Smooth muscle cell of the coronary artery (primary cell): ENCODE measurements around the gene NGLY1. TPM values are rescaled to one million over a fixed set of nuclear protein-coding genes. Genes with fewer than 3 reads are reported as not detected.

Experiments used
- total RNA-seq: library from RNA; depleted of rRNA; stranded (reverse); fragments of >200 nt; gene quantifications from 2 replicates; pipeline ENCODE4 v1.2.3, GENCODE V29; 2014; ENCODE audit warnings: low replicate concordance

The NGLY1 gene, protein sequence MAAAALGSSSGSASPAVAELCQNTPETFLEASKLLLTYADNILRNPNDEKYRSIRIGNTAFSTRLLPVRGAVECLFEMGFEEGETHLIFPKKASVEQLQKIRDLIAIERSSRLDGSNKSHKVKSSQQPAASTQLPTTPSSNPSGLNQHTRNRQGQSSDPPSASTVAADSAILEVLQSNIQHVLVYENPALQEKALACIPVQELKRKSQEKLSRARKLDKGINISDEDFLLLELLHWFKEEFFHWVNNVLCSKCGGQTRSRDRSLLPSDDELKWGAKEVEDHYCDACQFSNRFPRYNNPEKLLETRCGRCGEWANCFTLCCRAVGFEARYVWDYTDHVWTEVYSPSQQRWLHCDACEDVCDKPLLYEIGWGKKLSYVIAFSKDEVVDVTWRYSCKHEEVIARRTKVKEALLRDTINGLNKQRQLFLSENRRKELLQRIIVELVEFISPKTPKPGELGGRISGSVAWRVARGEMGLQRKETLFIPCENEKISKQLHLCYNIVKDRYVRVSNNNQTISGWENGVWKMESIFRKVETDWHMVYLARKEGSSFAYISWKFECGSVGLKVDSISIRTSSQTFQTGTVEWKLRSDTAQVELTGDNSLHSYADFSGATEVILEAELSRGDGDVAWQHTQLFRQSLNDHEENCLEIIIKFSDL
- total RNA-seq, result 16.1 and 23.3 TPM in 2 replicates

DNA sequence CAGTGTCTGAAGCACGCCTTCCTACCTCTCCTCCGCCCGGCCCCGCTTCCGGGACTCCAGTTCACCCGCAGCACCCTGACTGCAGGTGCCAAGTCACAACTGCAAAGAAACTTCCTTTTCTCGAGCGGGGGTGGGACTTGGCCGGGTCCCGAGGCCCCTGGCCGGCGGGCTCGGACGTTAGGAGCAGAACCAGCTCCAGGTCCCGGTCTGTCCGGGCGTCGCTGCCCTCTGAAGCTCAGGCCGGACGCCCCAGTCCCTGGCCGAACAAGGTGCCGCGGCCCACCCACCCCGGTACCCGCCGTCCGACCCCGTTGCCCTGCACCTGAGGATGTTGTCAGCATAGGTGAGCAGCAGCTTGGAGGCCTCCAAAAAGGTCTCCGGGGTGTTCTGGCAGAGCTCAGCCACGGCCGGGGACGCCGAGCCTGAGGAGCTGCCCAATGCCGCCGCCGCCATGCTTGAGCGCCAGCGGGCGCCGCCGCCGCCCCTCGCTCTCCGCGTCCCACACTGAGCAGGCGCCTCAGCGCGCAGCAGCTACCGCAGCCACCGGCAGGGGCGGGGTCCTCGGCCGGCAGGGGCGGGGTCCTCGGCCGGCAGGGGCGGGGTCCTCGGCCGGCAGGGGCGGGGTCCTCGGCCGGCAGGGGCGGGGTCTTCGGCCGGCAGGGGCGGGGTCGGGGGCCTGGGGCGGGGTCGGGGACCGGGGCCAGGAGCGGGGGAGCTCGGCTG, at the start of gene NGLY1:
Gene NGLY1, minus strand, starts transcription at position 506 of the 723 bp plus-strand sequence. Its CDS starts 53 bp downstream, at position 453.

DNA sequence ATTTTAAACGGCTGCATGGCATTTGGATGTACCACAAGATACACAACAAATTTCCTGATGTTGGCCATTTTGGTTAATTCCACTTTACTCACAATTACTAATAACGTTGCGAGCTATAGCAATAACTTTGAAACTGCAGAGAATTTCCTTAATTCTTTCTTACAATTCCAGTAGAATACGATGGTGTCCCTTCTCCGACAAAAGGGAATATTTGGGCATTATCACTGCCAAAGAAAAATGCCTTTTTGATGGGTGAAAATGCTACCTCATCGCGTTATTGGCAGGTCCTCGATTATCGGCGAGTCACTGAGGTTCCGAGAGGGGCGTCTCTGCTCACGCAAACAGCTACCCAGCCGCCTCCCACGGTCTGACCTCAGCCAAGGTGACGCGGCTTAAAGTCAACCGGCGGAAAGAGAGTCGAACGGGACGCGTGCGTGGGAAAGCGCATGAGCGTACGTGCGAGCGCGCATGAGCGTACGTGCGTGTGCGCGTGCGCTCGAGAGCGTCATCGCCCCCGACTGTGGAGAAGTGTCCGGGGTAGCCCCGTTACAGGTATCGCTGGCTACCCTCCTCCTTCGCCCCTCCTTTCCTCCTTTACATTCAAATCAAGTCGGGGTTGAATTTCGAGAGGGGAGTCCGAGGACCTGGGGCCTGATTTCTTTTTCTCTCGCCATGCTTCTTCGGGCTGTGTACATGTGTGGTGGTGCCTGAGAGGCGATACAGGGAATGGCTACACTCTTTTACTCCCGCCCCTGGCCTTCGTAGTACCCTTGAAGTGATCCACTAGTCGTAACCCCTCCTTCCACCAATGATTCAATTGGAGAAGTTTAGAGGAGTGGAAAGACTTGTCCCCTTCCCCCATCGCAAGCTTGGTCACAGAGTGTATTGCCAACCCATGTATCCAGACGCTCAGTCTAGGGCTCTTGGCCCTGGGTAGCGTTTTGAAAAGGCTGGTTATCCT, 6.6 kb upstream of the NGLY1 start, which contains the start of gene OXSM:
Gene OXSM, plus strand, starts transcription at position 495 of the 961 bp plus-strand sequence. CDS start 931 bp downstream, outside the sequence.

Other genes with a start within 250 kb of the NGLY1 start
- gene TOP2B, start 118.5 kb downstream of the NGLY1 start, total RNA-seq, result 34.8 and 81.4 TPM in 2 replicates
- 8.2 and 9.8 TPM in 2 replicates for gene OXSM, start 6.6 kb upstream of the NGLY1 start, total RNA-seq